HG03565 (cell line): Measurements from ENCODE around the gene BAIAP2.
"Not testable (repeated sequence)": the region's sequence is repeated elsewhere in the genome, so short reads cannot be mapped to it uniquely, and the experiment has no call there.

Source experiments
- ATAC-seq: cut with Tn5 transposase; IDR thresholded peaks from one replicate; pipeline ENCODE4 v1.9.1; 2021; ENCODE audit warnings: mild to moderate bottlenecking, moderate library complexity; ENCODE audit not compliant: unreplicated experiment

Gene BAIAP2

GRCh38 chr17:81135505-81136278 lies 100.7 kb downstream of the BAIAP2 start:
- no peak for ATAC-seq

- ATAC-seq, result no peak
Observed at GRCh38 chr17:81136366-81136765, 101.4 kb downstream of the BAIAP2 start.

GRCh38 chr17:81137248-81137647 lies 102.3 kb downstream of the BAIAP2 start:
- ATAC-seq, result no peak

- no peak for ATAC-seq
Observed at GRCh38 chr17:81138083-81138482, 103.1 kb downstream of the BAIAP2 start.

- ATAC-seq, result no peak
Observed at GRCh38 chr17:81138500-81138899, 103.5 kb downstream of the BAIAP2 start.

- no peak for ATAC-seq
Observed at GRCh38 chr17:81139428-81139827, 104.5 kb downstream of the BAIAP2 start.

GRCh38 chr17:81140018-81140417 lies 105.1 kb downstream of the BAIAP2 start:
- no peak for ATAC-seq

GRCh38 chr17:81140695-81141094 lies 105.7 kb downstream of the BAIAP2 start:
- no peak for ATAC-seq

GRCh38 chr17:81142301-81143199 lies 107.6 kb downstream of the BAIAP2 start:
- no peak for ATAC-seq

- no peak for ATAC-seq
Observed at GRCh38 chr17:81143200-81143527, 108.2 kb downstream of the BAIAP2 start.

- no peak for ATAC-seq
Observed at GRCh38 chr17:81143717-81144422, 108.9 kb downstream of the BAIAP2 start.

GRCh38 chr17:81144423-81144781 lies 109.5 kb downstream of the BAIAP2 start:
- ATAC-seq, result no peak

- ATAC-seq, result not testable (repeated sequence)
Observed at GRCh38 chr17:81146208-81146607, 111.3 kb downstream of the BAIAP2 start.

- no peak for ATAC-seq
Observed at GRCh38 chr17:81147701-81148100, 112.8 kb downstream of the BAIAP2 start.

GRCh38 chr17:81148571-81148970 lies 113.6 kb downstream of the BAIAP2 start:
- no peak for ATAC-seq

- ATAC-seq, result no peak
Observed at GRCh38 chr17:81148986-81149533, 114.1 kb downstream of the BAIAP2 start.

GRCh38 chr17:81150377-81151077 lies 115.6 kb downstream of the BAIAP2 start:
- ATAC-seq, result no peak

- no peak for ATAC-seq
Observed at GRCh38 chr17:81151278-81151677, 116.3 kb downstream of the BAIAP2 start.

GRCh38 chr17:81152288-81152828 lies 117.4 kb downstream of the BAIAP2 start:
- ATAC-seq, result no peak

GRCh38 chr17:81153340-81153803 lies 118.4 kb downstream of the BAIAP2 start:
- no peak for ATAC-seq
